K562 (cell line): ENCODE data around the gene KCTD21. TPM values are rescaled to one million over a fixed set of nuclear protein-coding genes. Genes with fewer than 3 reads are reported as not detected.

ENCODE experiments used
- ATAC-seq: fragments of 200-7000 bp; cut with Tn5 transposase; 3 replicates; pipeline ENCODE4 v1.9.1; 2020; ENCODE audit warnings: moderate library complexity
- BruUV-seq: library from RNA; stranded (reverse); fragments of 400-500 nt; replicated peaks from 2 replicates; lab custom pipeline; 2021; lab: Mats Ljungman, UMichigan
- CTCF ChIA-PET: fragments of 300-600 bp; formaldehyde crosslinking; extraction: SDS; loops from one replicate; lab custom pipeline; 2021; ENCODE audit warnings: low intra/inter-chr PET ratio; lab: Yijun Ruan, JAX
- POLR2A ChIA-PET: fragments of 300-600, 350-650 bp; sonication (Branson Sonifier 250); formaldehyde crosslinking; extraction: SDS; loops from one replicate; lab custom pipeline; 2021; ENCODE audit warnings: antibody characterized with exemption, inconsistent platforms; lab: Yijun Ruan, JAX
- DNase-seq, 4 experiments: peaks; one replicate each; pipeline versions ENCODE4 v3.0.0 to v3.0.0-alpha.2; 2011 to 2018; ENCODE audit warnings: low spot score in 3 of 4, mixed read lengths in 3 of 4; ENCODE audit errors: extremely low read depth in 1 of 4
- FAIRE-seq: peaks from 2 replicates; lab custom pipeline; 2011; peaks lifted over from hg19 to GRCh38; lab: Jason Lieb, UNC
- H2AFZ ChIP-seq: 2 replicates; pipeline ENCODE4 v1.6.0; 2011; ENCODE audit warnings: low read depth, low read length, control low read depth, inconsistent platforms
- H3K27ac ChIP-seq: fragments of 200-600 bp; 3 replicates; pipeline ENCODE4 v1.8.0; 2011; ENCODE audit warnings: low read depth, mild to moderate bottlenecking, control low read depth, inconsistent platforms, low read length, moderate library complexity, mixed read lengths; ENCODE audit errors: extremely low read depth
- H3K27me3 ChIP-seq, 2 experiments: fragments of 300-600 bp in 1 of 2; 2 replicates in 1 of 2; 3 replicates in 1 of 2; pipeline versions ENCODE4 v1.6.0 to v1.8.0; 2011; ENCODE audit warnings: inconsistent platforms in 2 of 2, low read length in 2 of 2, mild to moderate bottlenecking in 1 of 2, mixed read lengths in 1 of 2, moderate library complexity in 1 of 2; ENCODE audit not compliant: control insufficient read depth in 2 of 2, insufficient read depth in 2 of 2
- H3K36me3 ChIP-seq: fragments of 300-600 bp; 3 replicates; pipeline ENCODE4 v1.8.0; 2011; ENCODE audit warnings: mild to moderate bottlenecking, low read length, inconsistent platforms; ENCODE audit not compliant: control insufficient read depth, insufficient read depth
- H3K4me1 ChIP-seq, 2 experiments: fragments of 200-600 bp in 1 of 2; replicated peaks in 1 of 2; 2 replicates in 1 of 2; 3 replicates in 1 of 2; pipeline versions ENCODE4 v1.5.1 to v1.8.0; 2011; ENCODE audit warnings: inconsistent platforms in 2 of 2, low read length in 2 of 2, mild to moderate bottlenecking in 1 of 2, mixed read lengths in 1 of 2, moderate library complexity in 1 of 2; ENCODE audit not compliant: control insufficient read depth in 2 of 2, insufficient read depth in 2 of 2
- H3K4me2 ChIP-seq: 2 replicates; pipeline ENCODE4 v1.6.1; 2011; ENCODE audit warnings: low read length, control low read depth, inconsistent platforms, mixed read lengths; ENCODE audit not compliant: insufficient read depth
- H3K4me3 ChIP-seq: fragments of 200-600 bp; sonication (generic), shearing (Covaris generic); 2 replicates; pipeline ENCODE4 v1.5.1; 2016; ENCODE audit warnings: control low read depth, inconsistent platforms
- H3K79me2 ChIP-seq: fragments of 200-600 bp; 3 replicates; pipeline ENCODE4 v1.8.0; 2011; ENCODE audit warnings: low read length, inconsistent platforms; ENCODE audit not compliant: control insufficient read depth, insufficient read depth
- H3K9ac ChIP-seq, 2 experiments: 2 replicates each; pipeline versions ENCODE4 v1.6.0 to v1.6.1; 2011; ENCODE audit warnings: low read depth in 2 of 2, low read length in 2 of 2, control low read depth in 1 of 2, inconsistent platforms in 1 of 2, mild to moderate bottlenecking in 1 of 2, mixed read lengths in 1 of 2; ENCODE audit not compliant: insufficient read depth in 1 of 2
- H3K9me1 ChIP-seq: one replicate; pipeline ENCODE4 v1.6.0; 2011; ENCODE audit warnings: inconsistent platforms, mild to moderate bottlenecking, low read length, moderate library complexity; ENCODE audit not compliant: control insufficient read depth, insufficient read depth
- H3K9me3 ChIP-seq: replicated peaks from 2 replicates; pipeline ENCODE4 v1.5.1; 2011; ENCODE audit warnings: low read depth, low read length, inconsistent platforms; ENCODE audit not compliant: control insufficient read depth, insufficient read depth
- H4K20me1 ChIP-seq: replicated peaks from 2 replicates; pipeline ENCODE4 v1.6.1; 2011; ENCODE audit warnings: low read length, inconsistent platforms, mixed read lengths; ENCODE audit not compliant: control insufficient read depth, insufficient read depth
- ARID3B ChIP-seq: fragments of 250-450 bp; sonication (Bioruptor Pico); IDR thresholded peaks from 2 replicates; pipeline ENCODE4 v1.4.0; 2020; ENCODE audit warnings: borderline replicate concordance
- CTCFL ChIP-seq: IDR thresholded peaks from 2 replicates; pipeline ENCODE4 v1.6.1; 2011; ENCODE audit warnings: borderline replicate concordance, low read depth, mild to moderate bottlenecking, moderate library complexity, low read length; ENCODE audit not compliant: insufficient read depth, poor library complexity, severe bottlenecking
- ERF ChIP-seq: fragments of 450-650 bp; formaldehyde crosslinking; IDR thresholded peaks from 2 replicates; pipeline ENCODE4 v1.4.0; 2020; ENCODE audit warnings: mild to moderate bottlenecking, mixed read lengths
- GTF2F1 ChIP-seq: IDR thresholded peaks from 2 replicates; pipeline ENCODE4 v1.6.1; 2011; ENCODE audit warnings: low read depth, low read length, improper control_type of control experiment
- L3MBTL2 ChIP-seq: fragments of 450-650 bp; IDR thresholded peaks from 2 replicates; pipeline ENCODE4 v1.6.1; 2016; ENCODE audit warnings: mild to moderate bottlenecking, moderate library complexity
- MITF ChIP-seq: IDR thresholded peaks from 2 replicates; pipeline ENCODE4 v1.6.1; 2014; ENCODE audit warnings: antibody characterized with exemption
- RBM34 ChIP-seq: fragments of 200-400 bp; formaldehyde crosslinking; IDR thresholded peaks from 2 replicates; pipeline ENCODE4 v1.6.1; 2018; ENCODE audit warnings: low read length, borderline replicate concordance; ENCODE audit not compliant: insufficient read depth
- SAP30 ChIP-seq: fragments of 200-600 bp; sonication (generic); IDR thresholded peaks from 2 replicates; pipeline ENCODE4 v1.6.1; 2012; ENCODE audit warnings: borderline replicate concordance, low read depth, mild to moderate bottlenecking, moderate library complexity, low read length, control low read depth, inconsistent platforms; ENCODE audit not compliant: insufficient read depth, poor library complexity, severe bottlenecking
- ZHX1 ChIP-seq: fragments of 150-350 bp; conservative IDR thresholded peaks from 2 replicates; pipeline ENCODE4 v1.6.1; 2014; ENCODE audit warnings: low read length
- ZNF311 ChIP-seq: fragments of 250-450 bp; sonication (Bioruptor Pico); IDR thresholded peaks from 2 replicates; pipeline ENCODE4 v1.4.0; 2020; ENCODE audit warnings: mild to moderate bottlenecking, moderate library complexity
- ZNF511 ChIP-seq: sonication (generic); formaldehyde crosslinking; IDR thresholded peaks from 2 replicates; pipeline ENCODE4 v1.8.0; 2022; ENCODE audit warnings: mild to moderate bottlenecking, missing genetic modification reagents
- ZNF75A ChIP-seq: fragments of 450-650 bp; formaldehyde crosslinking; IDR thresholded peaks from 2 replicates; pipeline ENCODE4 v1.4.0; 2020; ENCODE audit warnings: mild to moderate bottlenecking
- ZNF77 ChIP-seq: fragments of 250-450 bp; sonication (Bioruptor Pico); IDR thresholded peaks from 2 replicates; pipeline ENCODE4 v1.5.0; 2020
- ZNF780A ChIP-seq: fragments of 250-450 bp; sonication (Bioruptor Pico); IDR thresholded peaks from 2 replicates; pipeline ENCODE4 v1.5.0; 2021; ENCODE audit warnings: mild to moderate bottlenecking
- WGBS: fragments of 100-300 bp; shearing (Covaris generic); methylation state at CpG from one replicate; pipeline ENCODE4 v1.1.6; 2016; ENCODE audit warnings: low coverage, mixed read lengths; ENCODE audit not compliant: insufficient coverage; ENCODE audit errors: missing lambda C conversion rate; 5-methylcytosine and 5-hydroxymethylcytosine counted together
- in situ Hi-C: fragments of 300-500 bp; cut with MboI; formaldehyde crosslinking; loops from 4 replicates; pipeline ENCODE4 v1.15.0; 2018; ENCODE audit warnings: inconsistent platforms, mixed read lengths
- intact Hi-C: fragments of 100-400 bp; cut with micrococcal nuclease; formaldehyde crosslinking; loops from 2 replicates; pipeline ENCODE4 v1.14.2; 2022
- polyA plus RNA-seq, 8 experiments: library from polyadenylated mRNA; depleted of rRNA in 4 of 8; stranded (reverse) in 5 of 8; unstranded in 3 of 8; fragments of >200 nt; fragmentation: Nextera tagmentation in 2 of 8; fragmentation: Illumina TruSeq in 1 of 8; extraction: Ambion mirVana in 2 of 8; extraction: Trizol in 1 of 8; gene quantifications; 2 replicates each; pipeline versions ENCODE4 v1.2.1 to v1.2.3, GENCODE V29; 2011 to 2014; ENCODE audit warnings: inconsistent platforms in 1 of 8, missing spikeins in 1 of 8
- total RNA-seq, 7 experiments: library from RNA; depleted of rRNA in 6 of 7; stranded (reverse); fragments of >200 nt in 6 of 7; fragmentation: Illumina TruSeq in 2 of 7; extraction: Trizol in 2 of 7; gene quantifications; 2 replicates each; pipeline versions ENCODE4 v1.2.1 to v1.2.3, GENCODE V29; 2011 to 2021; ENCODE audit warnings: low replicate concordance in 1 of 7

Gene KCTD21
- total and polyA plus RNA-seq, 9 of the 15 experiments (the other 6 are each of a cell fraction or from before 2014, with no cell fraction given), result 0.34 to 5.4 (median 1.9) TPM

- H2AFZ ChIP-seq, result no peak overlapping the region
- H3K27ac ChIP-seq, result no peak overlapping the region
- H3K27me3 ChIP-seq, result no peaks in the 10 kb centered on the region
- no peak overlapping the region for H3K9ac ChIP-seq
- peaks cover 0 to 7% of the 10 kb centered on the region in 2 experiments; a peak in 4 of 5 replicates for H3K4me1 ChIP-seq
- H3K4me3 ChIP-seq, result no peak overlapping the region
- FAIRE-seq (no peak), DNase-seq (no peak)
- 22% methylated on average over 2 of the region's 3 CpGs for WGBS
- H3K79me2 ChIP-seq, result no peaks in the 10 kb centered on the region
- in situ Hi-C loops, result no loop called here
- BruUV-seq, result no TSS peak
- CTCF ChIA-PET, result no interaction called here
- POLR2A ChIA-PET, result interaction anchor here (0.7 to 1.0 kb wide), 2 partner anchors 9 to 10 kb away, joined by 3 read pairs; no protein-coding TSS in a partner anchor
- intact Hi-C loops, result no loop called here
- no peak for TF ChIP-seq ZNF75A (CRISPR knock-in tag)
- no peak for TF ChIP-seq ZNF511 (CRISPR knock-in tag)
- TF ChIP-seq RBM34, result no peak
- TF ChIP-seq ZNF311 (CRISPR knock-in tag), result no peak
- no peak for TF ChIP-seq L3MBTL2
- TF ChIP-seq ERF (CRISPR knock-in tag), result no peak
- no peak for TF ChIP-seq ZNF77 (CRISPR knock-in tag)
- TF ChIP-seq ZNF780A (CRISPR knock-in tag), result no peak
- no peak for TF ChIP-seq CTCFL
- no peak for TF ChIP-seq GTF2F1
- TF ChIP-seq ZHX1, result no peak
- TF ChIP-seq ARID3B (CRISPR knock-in tag), result no peak
- no peak for TF ChIP-seq SAP30
- TF ChIP-seq MITF, result no peak
- TF ChIP-seq, all 486 proteins: peak for 0
- Histone ChIP-seq H3K9me3 (no peaks in the 10 kb centered on the region), H3K9me1 (no peaks in the 10 kb centered on the region), H4K20me1 (0 out of 2 replicates have a peak, but pooled peaks cover 6% of the 10 kb centered on the region), H3K4me2 (no peak overlapping the region), H3K36me3 (peaks cover 7% of the 10 kb centered on the region; the same call in 2 of the 3 replicates)
- ATAC-seq, result no peak
These were observed 14.3 kb upstream of the KCTD21 start for GRCh38 chr11:78202733-78203167.
